IPS DF 4.7 (cell line): ENCODE results near the gene TBC1D1.

Experiments
- DNase-seq: peaks from one replicate; pipeline ENCODE4 v3.0.0-alpha.2; 2013; ENCODE audit warnings: low spot score; ENCODE audit errors: extremely low read depth

Gene TBC1D1

GRCh38 chr4:37889849-37890800 lies 759 bp upstream of the TBC1D1 start:
- no peak for DNase-seq

- no peak for DNase-seq
Observed at GRCh38 chr4:37891260-37892159, 626 bp downstream of the TBC1D1 start.

- no peak for DNase-seq
Observed at GRCh38 chr4:37892641-37893040, 1.8 kb downstream of the TBC1D1 start.

GRCh38 chr4:37893164-37893563 lies 2.3 kb downstream of the TBC1D1 start:
- DNase-seq, result no peak

- DNase-seq, result no peak
Observed at GRCh38 chr4:37895271-37895670, 4.4 kb downstream of the TBC1D1 start.

GRCh38 chr4:37896206-37896860 lies 5.4 kb downstream of the TBC1D1 start:
- no peak for DNase-seq

GRCh38 chr4:37902212-37902611 lies 11.3 kb downstream of the TBC1D1 start:
- no peak for DNase-seq

GRCh38 chr4:37902738-37903693 lies 12.1 kb downstream of the TBC1D1 start:
- DNase-seq, result no peak

- no peak for DNase-seq
Observed at GRCh38 chr4:37903901-37904300, 13.0 kb downstream of the TBC1D1 start.

- no peak for DNase-seq
Observed at GRCh38 chr4:37904824-37905223, 13.9 kb downstream of the TBC1D1 start.

- DNase-seq, result no peak
Observed at GRCh38 chr4:37905533-37906169, 14.8 kb downstream of the TBC1D1 start.

- DNase-seq, result no peak
Observed at GRCh38 chr4:37908488-37909331, 17.8 kb downstream of the TBC1D1 start.

- no peak for DNase-seq
Observed at GRCh38 chr4:37909332-37910090, 18.6 kb downstream of the TBC1D1 start.

GRCh38 chr4:37910091-37910486 lies 19.2 kb downstream of the TBC1D1 start:
- no peak for DNase-seq

GRCh38 chr4:37914539-37914938 lies 23.7 kb downstream of the TBC1D1 start:
- no peak for DNase-seq

- no peak for DNase-seq
Observed at GRCh38 chr4:37917388-37917787, 26.5 kb downstream of the TBC1D1 start.

GRCh38 chr4:37918653-37919052 lies 27.8 kb downstream of the TBC1D1 start:
- no peak for DNase-seq

GRCh38 chr4:37922328-37922727 lies 31.4 kb downstream of the TBC1D1 start:
- DNase-seq, result no peak
